ENCODE data around the gene ZNF837. TPM values are rescaled to one million over a fixed set of nuclear protein-coding genes. Genes with fewer than 3 reads are reported as not detected.
A peak's percentile ranks its signal among the peaks of the same experiment; 100 is the strongest.

ZNF837 gene
- total RNA-seq, 2 experiments from 2014 or later: 2.0 to 2.5 TPM

DNA sequence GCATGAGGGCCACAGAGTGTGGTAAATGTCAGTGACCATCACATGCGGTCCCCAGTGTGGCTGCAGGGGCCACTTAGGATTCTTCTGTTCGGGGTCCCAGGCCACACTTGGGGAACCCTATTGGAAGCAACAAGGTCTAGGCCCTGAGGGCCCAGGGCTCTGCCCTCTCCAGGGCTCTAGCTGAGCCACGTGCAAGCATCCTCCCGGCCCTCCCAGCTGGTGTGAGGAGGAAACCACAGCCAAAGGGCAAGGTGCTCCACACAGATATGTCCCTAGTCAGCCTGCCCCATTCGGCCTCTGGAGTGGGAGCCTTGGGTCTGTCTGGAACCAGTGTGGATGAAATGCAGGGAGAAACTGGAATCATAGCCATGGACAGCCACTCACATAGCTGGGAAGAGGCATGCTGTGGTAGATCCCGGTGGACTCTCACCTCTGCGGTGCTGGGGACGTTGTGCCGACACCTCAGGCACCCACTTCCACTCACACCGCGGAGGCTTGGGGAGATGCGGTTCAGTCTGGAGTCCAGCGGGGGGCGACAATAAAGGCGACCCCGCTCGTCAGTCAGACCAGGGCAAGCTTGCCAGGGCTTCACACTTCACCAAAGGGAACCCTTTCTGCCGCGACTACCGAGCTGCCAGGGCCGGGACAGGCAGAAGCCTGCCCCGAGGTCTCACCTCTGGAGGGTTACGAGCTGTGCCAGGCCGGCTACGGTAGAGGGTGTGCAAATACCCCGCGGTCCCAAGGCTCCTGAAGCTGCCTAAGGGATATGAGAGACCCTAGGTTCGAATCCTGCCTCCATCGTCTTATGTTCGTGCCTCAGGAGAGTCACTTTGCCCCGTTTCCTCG lies 14.0 kb downstream of the ZNF837 start:
- H3K27me3 Mint-ChIP-seq: no peaks in the 10 kb centered on the region
- CTCF ChIA-PET: no interaction called here
- DNase-seq: no peak
- H3K36me3 Mint-ChIP-seq (ENCODE audit: low read depth): peaks cover 1% of the 10 kb centered on the region
- POLR2A ChIA-PET: no interaction called here
- H3K4me1 Mint-ChIP-seq: peaks cover 5% of the 10 kb centered on the region
- intact Hi-C loops (cut with DNase I, micrococcal nuclease): no loop called here
- no peak for ATAC-seq
- H3K27ac Mint-ChIP-seq: no peak overlapping the region
- H3K4me3 Mint-ChIP-seq: no peak overlapping the region
- no peaks in the 10 kb centered on the region for H3K9me3 Mint-ChIP-seq (ENCODE audit: low read depth)

DNA sequence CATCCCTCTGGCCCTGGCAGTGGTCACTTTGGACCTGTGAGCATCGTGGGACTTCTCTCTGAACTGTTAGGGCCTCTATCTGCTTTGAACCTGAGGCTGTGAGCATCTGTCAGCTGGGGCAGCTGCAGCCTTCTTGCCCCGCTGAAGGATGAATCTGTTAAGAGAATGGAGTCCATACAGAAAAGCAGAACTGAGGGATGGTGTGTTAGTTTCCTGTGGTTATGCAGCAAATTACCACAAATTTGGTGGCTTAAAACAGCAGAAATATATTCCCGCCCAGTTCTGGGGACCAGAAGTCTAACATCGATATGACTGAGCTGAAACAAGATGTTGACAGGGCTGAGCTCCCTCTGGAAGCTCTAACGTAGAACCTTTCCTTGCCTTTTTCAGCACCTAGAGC lies 16.7 kb downstream of the ZNF837 start:
- H3K9me3 Mint-ChIP-seq (ENCODE audit: low read depth): no peaks in the 10 kb centered on the region
- H3K27me3 Mint-ChIP-seq: no peaks in the 10 kb centered on the region
- peaks cover 3% of the 10 kb centered on the region for H3K36me3 Mint-ChIP-seq (ENCODE audit: low read depth)
- H3K27ac Mint-ChIP-seq: no peak overlapping the region
- H3K4me3 Mint-ChIP-seq: no peak overlapping the region
- CTCF ChIA-PET: interaction anchor here (0.6 to 1.1 kb wide), 2 partner anchors 10 to 145 kb away, joined by 3 read pairs; no protein-coding TSS in a partner anchor
- ATAC-seq: no peak
- intact Hi-C loops (cut with DNase I, micrococcal nuclease): no loop called here
- H3K4me1 Mint-ChIP-seq: peaks cover 7% of the 10 kb centered on the region
- no peak for DNase-seq
- POLR2A ChIA-PET: interaction anchor here (0.5 kb wide), 1 partner anchor 19 kb away, joined by 3 read pairs; no protein-coding TSS in a partner anchor

DNA sequence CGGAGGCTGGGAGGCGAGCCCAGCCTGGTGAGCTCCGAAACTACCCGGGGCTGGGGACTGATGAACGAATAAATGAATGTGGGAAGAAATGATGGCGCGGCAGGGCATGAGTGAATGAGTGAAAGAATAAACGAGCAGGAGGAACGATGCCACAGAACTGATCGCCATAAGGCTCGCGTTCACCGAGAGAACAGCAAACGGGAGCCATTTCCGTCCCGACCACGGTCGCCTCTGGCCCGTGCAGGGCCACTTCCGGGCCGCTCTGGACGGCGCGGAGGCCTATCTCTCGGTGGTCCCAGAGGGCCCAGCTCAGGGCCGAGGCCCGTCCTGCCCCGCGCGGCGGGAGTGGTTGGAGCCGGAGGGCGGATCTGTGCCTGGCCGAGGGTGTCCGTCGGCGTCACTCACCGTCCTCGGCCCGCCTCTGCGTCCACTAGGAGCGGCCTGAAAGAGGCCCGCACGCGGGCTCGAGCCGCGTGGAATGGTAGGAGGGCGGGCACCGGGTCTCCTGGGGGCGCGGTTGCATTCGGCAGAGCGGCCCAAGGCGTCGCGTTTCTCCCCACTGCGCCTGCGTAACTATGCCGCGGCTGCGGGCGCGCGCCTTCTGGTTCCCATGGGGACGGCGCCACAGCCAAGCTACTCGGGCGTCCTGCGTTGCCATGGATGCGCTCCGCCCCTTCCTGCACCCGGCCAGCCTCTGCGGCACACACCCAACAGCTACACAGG lies 18.4 kb downstream of the ZNF837 start, which contains the start of gene ZNF497:
TSS of gene ZNF497 (minus strand) at position 480 of the 723 bp plus-strand sequence. CDS start 5,116 bp downstream, outside the sequence.
- Mint-ChIP-seq H3K36me3 (ENCODE audit: low read depth) (peaks cover 3% of the 10 kb centered on the region), H3K4me3 (peak within 1 kb of the TSS; percentile 86), H3K27me3 (no peaks in the 10 kb centered on the region), H3K27ac (peak within 1 kb of the TSS; percentile 93), H3K4me1 (peaks cover 7% of the 10 kb centered on the region), H3K9me3 (ENCODE audit: low read depth) (no peaks in the 10 kb centered on the region)
- ChIA-PET POLR2A (interaction anchor here (0.6 to 1.3 kb wide), 6 partner anchors 8 to 181 kb away, joined by 3 to 6 read pairs (median 3); partner anchors contain the start of gene TRIM28), CTCF (interaction anchor here (0.6 to 2.1 kb wide), 6 partner anchors 15 to 181 kb away, joined by 3 to 15 read pairs (median 4); partner anchors contain the start of genes TRIM28 and ZNF584)
- intact Hi-C loops (cut with DNase I, micrococcal nuclease): loop anchor here (1.0 to 2.0 kb wide), 16 partner anchors 15 to 157 kb away; partner anchors contain the start of genes ERVK3-1 (in 1 of the 2), ZBTB45 (in 1 of the 2), ZNF132 (in 1 of the 2) and ZNF324B (in 1 of the 2)
- DNase-seq (peak; percentile 99), ATAC-seq (peak; percentile 94)

DNA sequence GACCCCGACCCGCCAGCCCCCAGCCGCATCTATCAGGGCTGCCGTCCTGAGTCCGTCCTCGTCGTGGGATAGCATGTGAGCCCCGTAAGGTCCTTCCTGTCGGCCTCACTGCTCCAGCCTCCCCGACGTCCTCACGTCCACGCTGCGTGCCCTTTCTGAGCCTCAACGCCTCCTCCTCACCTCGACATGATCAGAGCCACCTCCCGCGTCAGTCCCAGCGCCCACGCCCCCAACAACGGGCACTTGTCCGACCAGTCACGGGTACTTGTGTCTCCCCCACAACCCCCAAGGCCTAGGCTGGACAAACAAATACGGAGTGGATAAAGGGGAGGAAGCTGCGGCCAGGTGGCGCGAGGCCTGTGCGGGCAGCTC lies 18.9 kb downstream of the ZNF837 start:
- intact Hi-C loops (cut with DNase I, micrococcal nuclease): loop anchor here (1.0 to 2.0 kb wide), 16 partner anchors 15 to 157 kb away; partner anchors contain the start of genes ERVK3-1 (in 1 of the 2), ZBTB45 (in 1 of the 2), ZNF132 (in 1 of the 2) and ZNF324B (in 1 of the 2)

DNA sequence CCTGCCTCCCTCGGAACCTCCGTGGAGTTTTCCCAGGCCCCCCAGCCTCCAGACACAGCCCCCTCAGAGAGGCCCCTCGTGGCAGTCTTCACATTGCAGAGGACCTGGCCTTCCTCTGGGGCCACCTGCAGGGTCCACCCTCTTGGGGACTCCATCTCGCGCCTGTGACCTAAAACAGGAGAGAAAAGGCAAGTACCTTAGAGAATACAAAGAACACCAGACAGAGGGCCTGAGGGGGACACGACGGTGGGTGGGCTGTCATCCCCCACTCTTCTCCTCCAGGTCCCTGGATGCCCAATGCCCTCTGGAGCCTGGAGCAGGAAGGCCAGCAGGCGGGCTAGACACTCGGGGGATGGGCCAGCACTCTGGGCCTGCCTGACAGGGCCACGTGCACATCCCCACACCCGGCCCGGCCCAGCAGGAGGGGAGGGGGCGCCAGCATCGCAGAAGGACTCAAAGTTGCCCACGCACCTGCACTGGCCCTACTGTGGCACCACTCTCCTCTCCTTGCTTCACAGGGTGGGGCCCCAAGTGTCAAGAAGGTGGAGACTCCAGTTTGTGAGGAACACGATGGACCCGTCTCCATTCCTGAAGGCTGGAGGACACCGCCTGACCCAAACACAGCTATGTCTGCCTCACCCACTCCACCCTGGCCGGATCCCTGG lies 23.2 kb downstream of the ZNF837 start:
- CTCF ChIA-PET: no interaction called here

More for the DNA sequence above, 18.9 kb downstream of the ZNF837 start:
- ChIA-PET POLR2A (interaction anchor here (1.3 kb wide), 1 partner anchor 24 kb away, joined by 3 read pairs; no protein-coding TSS in a partner anchor), CTCF (interaction anchor here (1.2 to 2.1 kb wide), 2 partner anchors 14 to 47 kb away, joined by 4 to 15 read pairs; partner anchors contain the start of gene ZNF584)
- peaks cover 3% of the 10 kb centered on the region for H3K36me3 Mint-ChIP-seq (ENCODE audit: low read depth)
- H3K9me3 Mint-ChIP-seq (ENCODE audit: low read depth): no peaks in the 10 kb centered on the region
- H3K4me1 Mint-ChIP-seq: peaks cover 9% of the 10 kb centered on the region
- H3K4me3 Mint-ChIP-seq: peak overlapping the region; percentile 86
- H3K27me3 Mint-ChIP-seq: no peaks in the 10 kb centered on the region
- ATAC-seq: peak; percentile 17
- DNase-seq: peak; percentile 70
- H3K27ac Mint-ChIP-seq: peak overlapping the region; percentile 93

DNA sequence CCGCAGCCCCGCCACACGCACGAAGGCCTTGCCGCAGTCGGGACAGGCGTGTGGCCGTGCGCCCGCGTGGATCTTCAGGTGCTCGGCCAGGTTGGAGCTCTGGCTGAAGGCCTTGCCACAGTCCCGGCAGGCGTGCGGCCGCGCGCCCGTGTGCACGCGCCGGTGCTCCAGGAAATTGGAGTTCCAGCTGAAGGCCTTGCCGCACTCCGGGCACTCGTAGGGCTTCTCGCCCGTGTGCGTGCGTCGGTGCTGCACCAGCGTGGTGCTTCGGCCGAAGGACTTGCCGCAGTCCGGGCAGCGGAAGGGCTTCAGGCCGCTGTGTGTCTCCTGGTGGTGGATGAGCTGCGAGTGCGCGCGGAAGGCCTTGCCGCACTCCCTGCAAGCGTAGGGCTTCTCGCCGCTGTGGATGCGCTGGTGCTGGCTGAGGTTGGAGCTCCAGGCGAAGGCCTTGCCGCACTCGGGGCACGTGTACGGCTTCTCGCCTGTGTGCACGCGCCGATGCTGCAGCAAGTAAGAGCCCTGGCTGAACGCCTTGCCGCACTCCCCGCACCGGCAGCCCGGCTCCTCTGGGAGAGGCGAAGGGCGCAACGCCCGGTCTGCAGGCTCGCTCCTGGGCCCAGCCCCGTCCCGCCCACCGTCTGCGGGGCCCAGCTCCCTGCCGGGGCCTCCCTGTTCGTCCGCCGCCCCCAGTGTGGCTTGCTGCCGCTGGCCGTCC lies 23.9 kb downstream of the ZNF837 start:
- CTCF ChIA-PET: no interaction called here
- intact Hi-C loops (cut with DNase I, micrococcal nuclease): no loop called here
- Mint-ChIP-seq H3K36me3 (ENCODE audit: low read depth) (peaks cover 4% of the 10 kb centered on the region), H3K27ac (no peak overlapping the region), H3K4me3 (no peak overlapping the region), H3K27me3 (no peaks in the 10 kb centered on the region), H3K4me1 (peaks cover 12% of the 10 kb centered on the region), H3K9me3 (ENCODE audit: low read depth) (no peaks in the 10 kb centered on the region)
- no peak for ATAC-seq
- POLR2A ChIA-PET: no interaction called here
- no peak for DNase-seq

More for the DNA sequence above, 23.2 kb downstream of the ZNF837 start:
- no peaks in the 10 kb centered on the region for H3K27me3 Mint-ChIP-seq
- H3K4me3 Mint-ChIP-seq: no peak overlapping the region
- intact Hi-C loops (cut with DNase I, micrococcal nuclease): no loop called here
- no peak overlapping the region for H3K27ac Mint-ChIP-seq
- POLR2A ChIA-PET: no interaction called here
- H3K36me3 Mint-ChIP-seq (ENCODE audit: low read depth): peaks cover 3% of the 10 kb centered on the region
- ATAC-seq (no peak), DNase-seq (no peak)
- no peaks in the 10 kb centered on the region for H3K9me3 Mint-ChIP-seq (ENCODE audit: low read depth)
- peaks cover 13% of the 10 kb centered on the region for H3K4me1 Mint-ChIP-seq

DNA sequence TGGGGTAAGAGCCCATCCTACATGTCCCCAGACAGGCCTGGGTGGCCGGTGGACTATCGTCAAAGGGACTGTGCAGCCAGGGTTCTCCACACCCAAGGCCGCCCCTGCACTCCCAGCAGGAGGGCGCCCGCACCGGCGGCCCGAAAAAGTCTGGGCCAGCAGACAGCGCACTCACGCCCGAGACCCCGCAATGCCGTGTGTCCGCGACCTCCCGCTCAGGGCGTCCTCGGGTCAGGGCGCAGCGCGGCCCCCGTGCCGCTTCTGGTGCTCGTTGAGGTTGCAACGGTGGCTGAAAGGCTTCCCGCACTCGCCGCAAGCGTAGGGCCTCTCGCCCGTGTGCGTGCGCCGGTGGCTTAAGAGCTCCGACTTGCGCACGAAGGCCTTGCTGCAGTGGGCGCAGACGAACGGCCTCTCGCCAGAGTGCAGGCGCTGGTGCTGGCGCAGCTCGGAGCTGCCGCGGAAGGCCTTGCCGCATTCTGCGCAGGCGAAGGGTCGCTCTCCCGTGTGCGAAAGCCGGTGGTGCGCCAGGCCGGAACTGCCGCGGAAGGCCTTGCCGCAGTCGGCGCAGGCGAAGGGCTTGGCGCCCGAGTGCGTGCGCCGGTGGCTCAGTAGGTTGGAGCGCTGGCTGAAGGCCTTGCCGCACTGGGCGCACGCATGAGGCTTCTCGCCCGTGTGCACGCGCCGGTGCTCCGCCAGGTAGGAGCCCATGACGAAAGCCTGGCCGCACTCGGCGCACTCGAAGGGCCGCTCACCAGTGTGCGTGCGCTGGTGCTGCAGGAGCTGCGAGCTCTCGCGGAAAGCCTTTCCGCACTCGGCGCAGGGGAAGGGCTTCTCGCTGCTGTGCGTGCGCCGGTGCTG lies 24.7 kb downstream of the ZNF837 start:
- Mint-ChIP-seq H3K9me3 (ENCODE audit: low read depth) (no peaks in the 10 kb centered on the region), H3K27me3 (no peaks in the 10 kb centered on the region), H3K27ac (no peak overlapping the region), H3K4me1 (peaks cover 9% of the 10 kb centered on the region), H3K4me3 (no peak overlapping the region), H3K36me3 (ENCODE audit: low read depth) (peaks cover 2% of the 10 kb centered on the region)
- DNase-seq: peak; percentile 59
- intact Hi-C loops (cut with DNase I, micrococcal nuclease): no loop called here
- CTCF ChIA-PET: no interaction called here
- POLR2A ChIA-PET: interaction anchor here (0.6 kb wide), 1 partner anchor 137 kb away, joined by 3 read pairs; no protein-coding TSS in a partner anchor
- peak; percentile 59 for ATAC-seq

DNA sequence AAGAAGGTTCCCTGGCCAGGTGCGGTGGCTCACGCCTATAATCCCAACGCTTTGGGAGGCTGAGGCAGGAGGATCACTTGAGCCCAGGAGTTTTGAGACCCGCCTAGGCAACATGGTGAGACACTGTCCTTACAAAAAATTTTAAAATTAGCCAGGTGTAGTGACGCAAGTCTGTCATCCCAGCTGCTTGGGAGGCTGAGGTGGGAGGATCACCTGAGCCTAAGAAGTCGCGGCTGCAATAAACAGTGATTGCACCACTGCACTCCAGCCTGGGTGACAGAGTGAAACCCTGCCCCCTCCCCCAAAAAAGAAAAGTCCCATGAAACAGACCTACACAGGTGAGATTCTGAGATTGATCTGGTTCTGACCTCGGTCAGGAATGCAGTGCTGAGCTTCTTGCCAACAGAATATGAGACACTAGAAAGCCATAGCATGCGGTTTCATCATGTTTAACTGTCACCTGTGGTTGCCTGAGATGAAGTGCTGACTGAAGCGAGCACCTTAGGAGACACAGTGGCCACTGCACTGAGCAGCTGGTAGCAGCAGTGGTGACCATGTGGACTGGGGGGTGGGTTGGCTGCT lies 25.5 kb downstream of the ZNF837 start:
- ChIA-PET POLR2A (no interaction called here), CTCF (no interaction called here)
- ATAC-seq (no peak), DNase-seq (no peak)
- peaks cover 2% of the 10 kb centered on the region for H3K36me3 Mint-ChIP-seq (ENCODE audit: low read depth)
- intact Hi-C loops (cut with DNase I, micrococcal nuclease): no loop called here
- H3K9me3 Mint-ChIP-seq (ENCODE audit: low read depth): no peaks in the 10 kb centered on the region
- no peak overlapping the region for H3K27ac Mint-ChIP-seq
- H3K27me3 Mint-ChIP-seq: no peaks in the 10 kb centered on the region
- H3K4me3 Mint-ChIP-seq: no peak overlapping the region
- peaks cover 9% of the 10 kb centered on the region for H3K4me1 Mint-ChIP-seq

DNA sequence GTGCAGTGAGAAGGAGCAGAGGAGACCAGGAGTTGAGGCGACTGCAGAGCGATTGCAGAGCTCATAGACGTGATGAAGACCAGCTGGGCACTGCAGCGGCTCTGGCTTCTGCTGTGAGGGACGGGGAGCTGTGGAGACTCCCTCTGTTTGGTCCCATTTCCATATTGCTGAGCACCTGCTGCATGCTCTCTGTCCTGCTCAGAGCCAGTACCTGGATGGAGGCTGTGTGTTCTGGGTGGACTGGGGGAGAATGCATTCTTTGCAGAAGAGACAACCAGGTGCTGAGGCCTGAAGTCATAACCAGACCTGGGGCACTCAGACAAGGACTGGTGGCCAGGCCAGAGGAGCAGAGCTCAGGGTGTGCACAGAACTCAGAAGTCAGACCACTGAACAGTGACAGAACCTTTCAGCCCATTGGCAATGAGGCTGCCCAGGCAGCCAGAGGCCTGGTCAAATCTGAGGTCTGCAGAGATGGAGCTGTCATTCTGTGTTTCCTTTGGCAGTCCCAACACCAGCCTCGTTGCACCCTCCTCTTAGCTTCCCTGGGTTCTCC lies 26.3 kb downstream of the ZNF837 start:
- ChIA-PET CTCF (interaction anchor here (1.0 kb wide), 1 partner anchor 9 kb away, joined by 3 read pairs; no protein-coding TSS in a partner anchor), POLR2A (interaction anchor here (1.1 kb wide), 1 partner anchor 8 kb away, joined by 4 read pairs; the partner anchor contains the start of gene ZNF497)
- ATAC-seq (no peak), DNase-seq (no peak)
- Mint-ChIP-seq H3K9me3 (ENCODE audit: low read depth) (no peaks in the 10 kb centered on the region), H3K27me3 (peaks cover 2% of the 10 kb centered on the region), H3K27ac (no peak overlapping the region), H3K36me3 (ENCODE audit: low read depth) (peaks cover 4% of the 10 kb centered on the region), H3K4me1 (peaks cover 11% of the 10 kb centered on the region), H3K4me3 (no peak overlapping the region)
- intact Hi-C loops (cut with DNase I, micrococcal nuclease): no loop called here

Data from activated CD4-positive, alpha-beta T cell treated with anti-CD3 and anti-CD28 coated beads for 36 hours (primary cell).